Smooth muscle cell (in vitro differentiated cells): ENCODE data around the gene SNIP1. TPM values are rescaled to one million over a fixed set of nuclear protein-coding genes. Genes with fewer than 3 reads are reported as not detected.
"Not testable (repeated sequence)": the region's sequence is repeated elsewhere in the genome, so short reads cannot be mapped to it uniquely, and the experiment has no call there.

Experiments
- DNase-seq: peaks from one replicate; lab custom pipeline; 2025; ENCODE audit not compliant: unreplicated experiment; lab: John Stamatoyannopoulos, UW
- H2AFZ ChIP-seq: fragments of 200-600 bp; sonication (generic); 2 replicates; pipeline ENCODE4 v1.6.0; 2016; ENCODE audit warnings: antibody characterized with exemption, low read depth, mild to moderate bottlenecking
- H3F3A ChIP-seq: fragments of 200-600 bp; sonication (generic); 2 replicates; pipeline ENCODE4 v1.6.0; 2017; ENCODE audit warnings: antibody characterized with exemption, low read depth
- H3K27ac ChIP-seq: fragments of 200-600 bp; sonication (generic); 2 replicates; pipeline ENCODE4 v1.5.1; 2016; ENCODE audit warnings: low read depth, mild to moderate bottlenecking
- H3K27me3 ChIP-seq: fragments of 200-600 bp; sonication (generic); 2 replicates; pipeline ENCODE4 v1.6.1; 2016; ENCODE audit warnings: low read depth, mild to moderate bottlenecking
- H3K36me3 ChIP-seq: fragments of 200-600 bp; sonication (generic); 2 replicates; pipeline ENCODE4 v1.5.1; 2016; ENCODE audit warnings: low read depth
- H3K4me1 ChIP-seq: fragments of 200-600 bp; sonication (generic); 2 replicates; pipeline ENCODE4 v1.5.1; 2016; ENCODE audit warnings: low read depth
- H3K4me2 ChIP-seq: fragments of 200-600 bp; sonication (generic); 2 replicates; pipeline ENCODE4 v1.6.0; 2016; ENCODE audit warnings: mild to moderate bottlenecking
- H3K4me3 ChIP-seq: fragments of 200-600 bp; sonication (generic); 2 replicates; pipeline ENCODE4 v1.5.1; 2016; ENCODE audit warnings: mild to moderate bottlenecking
- H3K79me2 ChIP-seq: fragments of 200-600 bp; sonication (generic); 2 replicates; pipeline ENCODE4 v1.6.0; 2016; ENCODE audit warnings: low read depth, mild to moderate bottlenecking
- H3K9ac ChIP-seq: fragments of 200-600 bp; sonication (generic); 2 replicates; pipeline ENCODE4 v1.6.0; 2016; ENCODE audit warnings: low read depth
- H3K9me3 ChIP-seq: fragments of 200-600 bp; sonication (generic); replicated peaks from 2 replicates; pipeline ENCODE4 v1.5.1; 2016; ENCODE audit warnings: low read depth
- H4K20me1 ChIP-seq: fragments of 200-600 bp; sonication (generic); 2 replicates; pipeline ENCODE4 v1.6.0; 2016; ENCODE audit warnings: low read depth
- CTCF ChIP-seq: fragments of 200-600 bp; sonication (generic); IDR thresholded peaks from 2 replicates; pipeline ENCODE4 v1.5.1; 2017; ENCODE audit warnings: borderline replicate concordance, mild to moderate bottlenecking, antibody characterized with exemption; ENCODE audit not compliant: insufficient read depth, poor library complexity, severe bottlenecking
- WGBS: methylation state at CpG from one replicate; pipeline ENCODE4 v1.1.7; 2016; ENCODE audit warnings: low lambda C conversion rate; 5-methylcytosine and 5-hydroxymethylcytosine counted together
- polyA plus RNA-seq: library from polyadenylated mRNA; unstranded; fragments of >200 nt; fragmentation: Nextera tagmentation; extraction: Ambion mirVana; gene quantifications from 2 replicates; pipeline ENCODE4 v1.2.1, GENCODE V29; 2016
- total RNA-seq: library from RNA; depleted of rRNA; stranded (reverse); fragments of >200 nt; gene quantifications from 2 replicates; pipeline ENCODE4 v1.2.3, GENCODE V29; 2014

Gene SNIP1
- total and polyA plus RNA-seq, 2 experiments from 2014 or later, result 7.4 to 37.1 TPM

- Histone ChIP-seq H2AFZ (no peak overlapping the region), H3K79me2 (peaks cover 29% of the 10 kb centered on the region), H3K4me2 (no peak overlapping the region), H3K36me3 (peaks cover 41% of the 10 kb centered on the region), H3K9me3 (no peaks in the 10 kb centered on the region), H3K4me1 (peaks cover 1% of the 10 kb centered on the region), H3K27me3 (no peaks in the 10 kb centered on the region), H3K4me3 (no peak overlapping the region), H4K20me1 (peaks cover 49% of the 10 kb centered on the region), H3K27ac (no peak overlapping the region), H3F3A (no peaks in the 10 kb centered on the region), H3K9ac (no peak overlapping the region)
- no peak for DNase-seq
- TF ChIP-seq CTCF, result no peak
- WGBS, result 96% methylated on average over 2 of the region's 2 CpGs
These were observed 34.8 kb upstream of the SNIP1 start for GRCh38 chr1:37588939-37589338.

- 97% methylated on average over 4 of the region's 4 CpGs for WGBS
- peaks cover 38% of the 10 kb centered on the region for H3K36me3 ChIP-seq
These were observed 30.5 kb upstream of the SNIP1 start for GRCh38 chr1:37584544-37584943.

GRCh38 chr1:37575692-37576091 lies 21.6 kb upstream of the SNIP1 start:
- H3K79me2 ChIP-seq, result no peaks in the 10 kb centered on the region
- H3K9ac ChIP-seq, result peak overlapping the region; percentile 54
- peaks cover 13% of the 10 kb centered on the region for H3F3A ChIP-seq
- H3K4me1 ChIP-seq, result no peaks in the 10 kb centered on the region
- H3K36me3 ChIP-seq, result peaks cover 10% of the 10 kb centered on the region
- H4K20me1 ChIP-seq, result peaks cover 79% of the 10 kb centered on the region
- no peak overlapping the region for H3K4me3 ChIP-seq
- DNase-seq, result no peak
- no peaks in the 10 kb centered on the region for H3K9me3 ChIP-seq
- no peaks in the 10 kb centered on the region for H3K27me3 ChIP-seq
- peak overlapping the region; percentile 92 for H3K27ac ChIP-seq
- TF ChIP-seq CTCF, result no peak
- H3K4me2 ChIP-seq, result peak overlapping the region; percentile 38
- no peak overlapping the region for H2AFZ ChIP-seq
- 46% methylated on average over 5 of the region's 5 CpGs for WGBS

More at GRCh38 chr1:37584544-37584943, 30.5 kb upstream of the SNIP1 start:
- H3K9ac ChIP-seq, H3F3A ChIP-seq, H3K27ac ChIP-seq, H3K27me3 ChIP-seq, H3K4me1 ChIP-seq, H3K9me3 ChIP-seq, H2AFZ ChIP-seq, H3K4me2 ChIP-seq, H3K4me3 ChIP-seq, DNase-seq: not testable (repeated sequence)
- Histone ChIP-seq H4K20me1 (peaks cover 42% of the 10 kb centered on the region), H3K79me2 (peaks cover 10% of the 10 kb centered on the region)

GRCh38 chr1:37574834-37575480 lies 20.9 kb upstream of the SNIP1 start:
- TF ChIP-seq CTCF, result no peak
- Histone ChIP-seq H3K4me2 (peak overlapping the region; percentile 46), H3K9me3 (no peaks in the 10 kb centered on the region), H3F3A (peaks cover 13% of the 10 kb centered on the region), H3K79me2 (no peaks in the 10 kb centered on the region), H3K27ac (peak overlapping the region; percentile 92), H3K4me3 (no peak overlapping the region), H3K9ac (peak overlapping the region; percentile 54), H2AFZ (no peak overlapping the region), H4K20me1 (peaks cover 71% of the 10 kb centered on the region), H3K4me1 (no peaks in the 10 kb centered on the region), H3K36me3 (peaks cover 12% of the 10 kb centered on the region), H3K27me3 (no peaks in the 10 kb centered on the region)
- DNase-seq, result no peak
- WGBS, result 19% methylated on average over 7 of the region's 7 CpGs
